Left lung (tissue), 10 donors: ENCODE results near the gene MGAT5B. TPM values are rescaled to one million over a fixed set of nuclear protein-coding genes. Genes with fewer than 3 reads are reported as not detected.

Experiments used
- ATAC-seq: fragments of 200-7000 bp; cut with Tn5 transposase; one replicate; pipeline ENCODE4 v1.9.1; 2020; ENCODE audit warnings: moderate library complexity
- DNase-seq, 4 donors: peaks; one replicate each; pipeline ENCODE4 v3.0.0-alpha.2; 2013 to 2020
- H3K27ac ChIP-seq, 2 donors: fragments of 200-600 bp; sonication (generic) in 1 of 2; one replicate each; pipeline versions ENCODE4 v1.5.0 to v1.8.0; 2020 to 2021
- H3K27me3 ChIP-seq, 2 donors: fragments of 200-600 bp; sonication (generic) in 1 of 2; one replicate each; pipeline versions ENCODE4 v1.5.0 to v1.8.0; 2020 to 2021
- H3K36me3 ChIP-seq, 2 donors: fragments of 200-600 bp; sonication (generic) in 1 of 2; one replicate each; pipeline versions ENCODE4 v1.5.0 to v1.8.0; 2020 to 2021
- H3K4me1 ChIP-seq, 2 donors: fragments of 200-600 bp; one replicate each; pipeline ENCODE4 v1.8.0; 2021
- H3K4me3 ChIP-seq, 2 donors: fragments of 200-600 bp; sonication (generic) in 1 of 2; one replicate each; pipeline versions ENCODE4 v1.5.0 to v1.8.0; 2020 to 2021; ENCODE audit warnings: mild to moderate bottlenecking in 1 of 2
- H3K9me3 ChIP-seq, 2 donors: fragments of 200-600 bp; sonication (generic) in 1 of 2; one replicate each; pipeline versions ENCODE4 v1.5.0 to v1.8.0; 2020 to 2021
- intact Hi-C, 2 donors: fragments of 100-400 bp; cut with DNase I; formaldehyde crosslinking; loops; one replicate each; pipeline versions ENCODE4 v1.11.2 to v1.14.2; 2022
- polyA plus RNA-seq, 6 donors: library from polyadenylated mRNA; unstranded; fragments of 120-200 nt; gene quantifications; one replicate each; pipeline ENCODE4 v1.2.1, GENCODE V29; 2013; ENCODE audit not compliant: insufficient read length in 6 of 6
- total RNA-seq, 2 donors: library from RNA; stranded (reverse); fragmentation: NEBNext Ultra II Directional; extraction: Animal tissue kit (Norgen Biotek cat#: 25700); gene quantifications; one replicate each; pipeline ENCODE4 v1.2.1, GENCODE V29; 2021
- TF ChIP-seq, protein P1 (sequence below), 2 donors: fragments of 200-600 bp; sonication (generic) in 1 of 2; IDR thresholded peaks; one replicate each; pipeline versions ENCODE4 v1.5.0 to v1.8.0; 2021; ENCODE audit warnings: antibody characterized with exemption in 2 of 2
- donor health status: DM: no; HTN: yes; CAD: no.
- donor health status: DM: no; HTN: no; CAD: no.

The MGAT5B gene
- total and polyA plus RNA-seq, 8 donors, result 1.0 to 1.9 (median 1.3) TPM

DNA sequence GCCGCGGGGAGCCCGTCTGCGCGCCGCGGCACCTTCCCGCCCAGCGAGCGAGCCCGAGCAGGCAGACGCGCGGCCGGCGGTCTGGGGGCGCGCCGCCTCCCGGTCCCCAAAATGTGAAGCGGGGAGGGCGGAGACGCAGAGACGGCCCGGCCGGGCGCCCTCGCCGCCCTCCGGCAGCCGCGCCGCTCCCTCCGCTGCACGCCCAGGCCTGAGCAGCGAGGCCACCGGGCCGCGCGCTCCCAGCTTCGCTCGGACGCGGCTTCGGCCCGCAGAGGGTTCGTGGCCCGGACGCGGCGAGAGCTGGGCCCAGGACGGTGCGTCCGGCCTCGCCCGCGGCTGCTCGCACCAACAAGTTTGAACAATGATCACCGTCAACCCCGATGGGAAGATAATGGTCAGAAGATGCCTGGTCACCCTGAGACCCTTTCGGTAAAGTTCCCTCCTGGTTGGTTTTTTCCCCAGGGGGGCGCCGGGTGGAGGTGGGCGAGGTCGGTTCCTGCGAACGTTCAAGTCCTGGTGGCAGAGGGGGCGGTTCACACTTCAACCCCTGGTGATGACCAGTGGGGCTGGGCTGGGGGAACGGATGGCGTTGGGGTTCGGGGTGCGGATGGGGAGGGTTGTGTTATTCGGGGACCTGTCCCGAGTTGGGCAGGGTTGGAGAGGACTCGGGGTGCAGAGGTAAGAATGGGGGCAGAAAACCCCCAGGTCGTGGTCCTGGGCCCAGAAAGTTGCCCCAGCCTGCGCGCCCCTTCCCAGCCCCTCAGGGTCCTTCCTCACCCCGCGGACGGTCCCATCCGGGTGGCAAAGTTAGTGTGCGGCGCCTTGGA lies 678 bp downstream of the MGAT5B start:
- Histone ChIP-seq H3K4me1 (peaks cover 0 to 25% of the 10 kb centered on the region in 2 donors), H3K9me3 (no peaks in the 10 kb centered on the region), H3K27me3 (peaks cover 27 to 90% of the 10 kb centered on the region in 2 donors), H3K36me3 (no peaks in the 10 kb centered on the region), H3K27ac (no peak overlapping the region), H3K4me3 (peak overlapping the region in 1 of 2 donors; percentile 28)
- TF ChIP-seq, protein P1, sequence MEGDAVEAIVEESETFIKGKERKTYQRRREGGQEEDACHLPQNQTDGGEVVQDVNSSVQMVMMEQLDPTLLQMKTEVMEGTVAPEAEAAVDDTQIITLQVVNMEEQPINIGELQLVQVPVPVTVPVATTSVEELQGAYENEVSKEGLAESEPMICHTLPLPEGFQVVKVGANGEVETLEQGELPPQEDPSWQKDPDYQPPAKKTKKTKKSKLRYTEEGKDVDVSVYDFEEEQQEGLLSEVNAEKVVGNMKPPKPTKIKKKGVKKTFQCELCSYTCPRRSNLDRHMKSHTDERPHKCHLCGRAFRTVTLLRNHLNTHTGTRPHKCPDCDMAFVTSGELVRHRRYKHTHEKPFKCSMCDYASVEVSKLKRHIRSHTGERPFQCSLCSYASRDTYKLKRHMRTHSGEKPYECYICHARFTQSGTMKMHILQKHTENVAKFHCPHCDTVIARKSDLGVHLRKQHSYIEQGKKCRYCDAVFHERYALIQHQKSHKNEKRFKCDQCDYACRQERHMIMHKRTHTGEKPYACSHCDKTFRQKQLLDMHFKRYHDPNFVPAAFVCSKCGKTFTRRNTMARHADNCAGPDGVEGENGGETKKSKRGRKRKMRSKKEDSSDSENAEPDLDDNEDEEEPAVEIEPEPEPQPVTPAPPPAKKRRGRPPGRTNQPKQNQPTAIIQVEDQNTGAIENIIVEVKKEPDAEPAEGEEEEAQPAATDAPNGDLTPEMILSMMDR (IDR thresholded peaks at IDR 0.05), result no peak
- DNase-seq (no peak), ATAC-seq (no peak)
- intact Hi-C loops, result loop anchor here in 1 of 2 donors (5.0 kb wide), 1 partner anchor 198 kb away; no protein-coding TSS in a partner anchor

- intact Hi-C loops, result loop anchor here in 1 of 2 donors (5.0 kb wide), 1 partner anchor 198 kb away; no protein-coding TSS in a partner anchor
- TF ChIP-seq, protein P1 (IDR thresholded peaks at IDR 0.05), result no peak
- peak overlapping the region in 1 of 2 donors; percentile 28 for H3K4me3 ChIP-seq
- H3K27me3 ChIP-seq, result peaks cover 27 to 82% of the 10 kb centered on the region in 2 donors
- H3K9me3 ChIP-seq, result no peaks in the 10 kb centered on the region
- H3K36me3 ChIP-seq, result no peaks in the 10 kb centered on the region
- no peak overlapping the region for H3K27ac ChIP-seq
- DNase-seq (no peak), ATAC-seq (no peak)
- peaks cover 0 to 25% of the 10 kb centered on the region in 2 donors for H3K4me1 ChIP-seq
Observed at GRCh38 chr17:76869496-76870376, 1.5 kb downstream of the MGAT5B start.

DNA sequence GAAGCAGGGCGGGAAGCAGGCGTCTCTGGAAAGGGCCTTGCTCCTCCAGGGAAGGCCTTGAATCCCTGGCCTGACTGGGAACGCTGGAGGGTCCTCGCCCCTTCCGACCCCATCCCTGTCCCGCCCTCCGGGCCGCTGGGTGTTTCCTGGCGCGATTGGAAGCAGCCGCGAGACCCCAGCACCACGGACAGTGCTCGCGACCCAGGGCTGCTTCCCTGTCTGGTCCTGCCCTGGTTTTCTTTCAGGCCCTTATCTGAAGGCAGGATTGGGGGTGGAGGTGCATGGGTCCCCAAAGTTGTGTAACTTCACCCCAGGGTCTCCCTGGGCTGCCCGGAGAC lies 2.1 kb downstream of the MGAT5B start:
- no peak overlapping the region for H3K27ac ChIP-seq
- DNase-seq, result peak in 1 of 4 donors; percentile 14
- TF ChIP-seq, protein P1 (IDR thresholded peaks at IDR 0.05), result no peak
- H3K9me3 ChIP-seq, result peaks cover 0 to 5% of the 10 kb centered on the region in 2 donors
- no peak for ATAC-seq
- intact Hi-C loops, result no loop called here
- peaks cover 27 to 76% of the 10 kb centered on the region in 2 donors for H3K27me3 ChIP-seq
- H3K4me1 ChIP-seq, result peaks cover 0 to 25% of the 10 kb centered on the region in 2 donors
- H3K36me3 ChIP-seq, result no peaks in the 10 kb centered on the region
- no peak overlapping the region for H3K4me3 ChIP-seq

DNA sequence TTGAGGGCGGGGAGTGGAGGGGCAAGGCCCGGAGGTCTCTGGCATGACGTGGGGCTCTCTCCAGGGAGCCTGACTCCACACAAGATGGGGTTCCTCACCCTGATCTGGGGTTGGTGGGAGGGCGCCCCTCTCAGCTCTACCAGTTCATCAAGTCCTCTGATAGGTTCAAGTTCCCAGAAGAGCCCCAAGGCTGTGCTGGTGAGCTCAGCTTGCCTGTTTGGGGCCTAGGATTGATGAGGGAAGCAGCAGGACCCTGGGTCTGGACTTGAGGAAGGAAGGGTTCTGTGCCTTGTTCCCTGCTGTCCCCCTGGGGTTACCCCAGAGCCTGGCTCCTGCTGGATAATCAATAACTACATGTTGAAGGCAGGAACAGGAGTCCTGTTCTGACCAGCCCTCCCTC lies 3.5 kb downstream of the MGAT5B start:
- ATAC-seq (no peak), DNase-seq (no peak)
- Histone ChIP-seq H3K27me3 (peaks cover 27 to 63% of the 10 kb centered on the region in 2 donors), H3K9me3 (peaks cover 0 to 7% of the 10 kb centered on the region in 2 donors), H3K4me3 (no peak overlapping the region), H3K4me1 (peaks cover 0 to 25% of the 10 kb centered on the region in 2 donors), H3K36me3 (no peaks in the 10 kb centered on the region), H3K27ac (no peak overlapping the region)
- intact Hi-C loops, result no loop called here
- TF ChIP-seq, protein P1 (IDR thresholded peaks at IDR 0.05), result no peak
